HCT116 (cell line): Measurements from ENCODE around the gene TRA2A. TPM values are rescaled to one million over a fixed set of nuclear protein-coding genes. Genes with fewer than 3 reads are reported as not detected.

Experiments used
- ATAC-seq: fragments of 200-7000 bp; cut with Tn5 transposase; 2 replicates; pipeline ENCODE4 v1.9.1; 2020; ENCODE audit warnings: mild to moderate bottlenecking, moderate library complexity
- BruUV-seq: library from RNA; stranded (reverse); fragments of 400-500 nt; replicated peaks from 2 replicates; lab custom pipeline; 2021; lab: Mats Ljungman, UMichigan
- CTCF ChIA-PET: fragments of 300-600 bp; sonication (Branson Sonifier 250); formaldehyde crosslinking; loops from one replicate; lab custom pipeline; 2021; ENCODE audit warnings: antibody characterized with exemption; lab: Charles Lee
- POLR2A ChIA-PET: fragments of 300-600, 350-600 bp; sonication (Branson Sonifier 250); formaldehyde crosslinking; loops from one replicate; lab custom pipeline; 2021; ENCODE audit warnings: antibody characterized with exemption; lab: Charles Lee
- RAD21 ChIA-PET, 2 experiments: fragments of 300-600 bp; sonication (Branson Sonifier 250); formaldehyde crosslinking; loops; one replicate each; lab custom pipeline; 2023; ENCODE audit warnings: low total read pairs in 2 of 2; ENCODE audit not compliant: uncharacterized antibody in 2 of 2, unreplicated experiment in 2 of 2, low non-redundant PET in 1 of 2; lab: Charles Lee
- DNase-seq: peaks from one replicate; pipeline ENCODE4 v3.0.0-alpha.2; 2010; ENCODE audit warnings: low read depth, low spot score
- H2AFZ ChIP-seq: fragments of 200-600 bp; shearing (Covaris generic), sonication (generic); 2 replicates; pipeline ENCODE4 v1.6.1; 2017; ENCODE audit warnings: low read depth, mixed run types, mixed read lengths, antibody characterized with exemption, low read length; ENCODE audit not compliant: poor library complexity, severe bottlenecking
- H3K27ac ChIP-seq: 2 replicates; pipeline ENCODE4 v1.5.1; 2012; ENCODE audit warnings: low read depth, low read length
- H3K27me3 ChIP-seq: fragments of 200-600 bp; sonication (generic); 2 replicates; pipeline ENCODE4 v1.6.1; 2016; ENCODE audit warnings: mixed run types, low read length, mixed read lengths; ENCODE audit not compliant: insufficient read depth
- H3K36me3 ChIP-seq, 2 experiments: fragments of 200-500 bp in 1 of 2; fragments of 200-600 bp in 1 of 2; sonication (Bioruptor generic) in 1 of 2; sonication (generic) in 1 of 2; 2 replicates each; pipeline versions ENCODE4 v1.5.1 to v1.6.1; 2014 to 2016; ENCODE audit warnings: low read length in 2 of 2, inconsistent platforms in 1 of 2, mixed read lengths in 1 of 2, mixed run types in 1 of 2; ENCODE audit not compliant: insufficient read depth in 2 of 2, control insufficient read depth in 1 of 2
- H3K4me1 ChIP-seq, 2 experiments: fragments of 200-600 bp in 1 of 2; sonication (generic) in 1 of 2; 2 replicates each; pipeline versions ENCODE4 v1.5.1 to v1.6.1; 2012 to 2017; ENCODE audit warnings: low read length in 2 of 2, inconsistent platforms in 1 of 2, mild to moderate bottlenecking in 1 of 2, mixed read lengths in 1 of 2, mixed run types in 1 of 2, moderate library complexity in 1 of 2; ENCODE audit not compliant: insufficient read depth in 2 of 2, control insufficient read depth in 1 of 2
- H3K4me2 ChIP-seq: fragments of 200-600 bp; sonication (generic); 2 replicates; pipeline ENCODE4 v1.6.1; 2017; ENCODE audit warnings: mixed run types, low read length, mixed read lengths
- H3K4me3 ChIP-seq, 2 experiments: fragments of 200-600 bp in 1 of 2; sonication (generic) in 1 of 2; replicated peaks in 1 of 2; 2 replicates each; pipeline ENCODE4 v1.5.1; 2011 to 2016; ENCODE audit warnings: low read length in 2 of 2, control low read depth in 1 of 2, low read depth in 1 of 2, mild to moderate bottlenecking in 1 of 2, mixed read lengths in 1 of 2, mixed run types in 1 of 2
- H3K79me2 ChIP-seq: fragments of 200-600 bp; sonication (generic); 2 replicates; pipeline ENCODE4 v1.6.1; 2017; ENCODE audit warnings: mild to moderate bottlenecking, mixed run types, low read length, moderate library complexity, mixed read lengths; ENCODE audit not compliant: insufficient read depth
- H3K9ac ChIP-seq: fragments of 200-600 bp; sonication (generic); 2 replicates; pipeline ENCODE4 v1.6.1; 2016; ENCODE audit warnings: low read length, mixed read lengths
- H3K9me2 ChIP-seq: fragments of 200-600 bp; sonication (generic), shearing (Covaris generic); 2 replicates; pipeline ENCODE4 v1.6.1; 2017; ENCODE audit warnings: mixed run types, mild to moderate bottlenecking, moderate library complexity; ENCODE audit not compliant: insufficient read depth
- H3K9me3 ChIP-seq, 2 experiments: fragments of 200-500 bp in 1 of 2; fragments of 200-600 bp in 1 of 2; sonication (Bioruptor generic) in 1 of 2; sonication (generic) in 1 of 2; 2 replicates each; pipeline ENCODE4 v1.6.1; 2014 to 2017; ENCODE audit warnings: low read length in 2 of 2, mixed read lengths in 2 of 2, inconsistent platforms in 1 of 2, low read depth in 1 of 2, mild to moderate bottlenecking in 1 of 2, mixed run types in 1 of 2, moderate library complexity in 1 of 2; ENCODE audit not compliant: control insufficient read depth in 1 of 2, insufficient read depth in 1 of 2
- H4K20me1 ChIP-seq: fragments of 200-600 bp; sonication (generic), shearing (Covaris generic); 2 replicates; pipeline ENCODE4 v1.6.1; 2017; ENCODE audit warnings: mixed run types, mild to moderate bottlenecking, moderate library complexity; ENCODE audit not compliant: insufficient read depth
- ELF1 ChIP-seq: IDR thresholded peaks from 2 replicates; pipeline ENCODE4 v1.6.1; 2012; ENCODE audit warnings: low read depth, borderline replicate concordance
- EZH2 ChIP-seq: fragments of 200-600 bp; sonication (generic); IDR thresholded peaks from 2 replicates; pipeline ENCODE4 v1.6.1; 2017; ENCODE audit warnings: antibody characterized with exemption, mixed run types
- FOSL1 ChIP-seq: IDR thresholded peaks from 2 replicates; pipeline ENCODE4 v1.6.1; 2012; ENCODE audit warnings: low read depth
- JUND ChIP-seq: IDR thresholded peaks from 2 replicates; pipeline ENCODE4 v1.6.1; 2012
- RAD21 ChIP-seq: IDR thresholded peaks from 2 replicates; pipeline ENCODE4 v1.6.1; 2012; ENCODE audit warnings: low read depth, mild to moderate bottlenecking
- YY1 ChIP-seq: IDR thresholded peaks from 2 replicates; pipeline ENCODE4 v1.6.1; 2011; ENCODE audit warnings: low read length, low read depth, moderate library complexity, mild to moderate bottlenecking; ENCODE audit not compliant: insufficient replicate concordance; ENCODE audit errors: extremely low read depth
- ZNF274 ChIP-seq: fragments of 200-500 bp; sonication (Bioruptor generic); IDR thresholded peaks from 2 replicates; pipeline ENCODE4 v1.6.1; 2014; ENCODE audit warnings: mild to moderate bottlenecking, low read depth, low read length, inconsistent platforms
- intact Hi-C: fragments of 100-400 bp; cut with micrococcal nuclease; formaldehyde crosslinking; loops from 2 replicates; pipeline ENCODE4 v1.10.0; 2022
- total RNA-seq: library from RNA; stranded (reverse); gene quantifications from one replicate; pipeline ENCODE4 v1.2.1, GENCODE V29; 2021; ENCODE audit not compliant: unreplicated experiment
- TF ChIP-seq, protein P1 (sequence below): IDR thresholded peaks from 2 replicates; pipeline ENCODE4 v1.6.1; 2012; ENCODE audit warnings: low read depth

The TRA2A gene
- total RNA-seq, 1 experiment from 2014 or later: 122 TPM

DNA sequence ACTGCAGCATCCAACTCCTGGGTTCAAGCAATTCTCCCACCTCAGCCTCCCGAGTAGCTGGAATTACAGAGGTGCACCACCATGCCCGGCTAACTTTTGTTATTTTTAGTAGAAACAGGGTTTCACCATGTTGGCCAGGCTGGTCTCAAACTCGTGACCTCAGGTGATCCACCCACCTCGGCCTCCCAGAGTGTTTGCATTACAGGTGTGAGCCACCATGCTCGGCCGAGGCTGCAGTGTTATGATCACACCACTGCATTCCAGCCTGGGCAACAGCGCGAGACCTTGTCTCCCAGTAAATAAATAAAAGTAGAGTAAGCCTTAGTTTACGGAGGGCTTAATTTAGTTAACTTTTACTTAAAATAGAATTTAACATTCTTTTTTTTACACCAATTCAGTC is 37.8 kb downstream of the TRA2A start (continued):
- TF ChIP-seq, protein P1, sequence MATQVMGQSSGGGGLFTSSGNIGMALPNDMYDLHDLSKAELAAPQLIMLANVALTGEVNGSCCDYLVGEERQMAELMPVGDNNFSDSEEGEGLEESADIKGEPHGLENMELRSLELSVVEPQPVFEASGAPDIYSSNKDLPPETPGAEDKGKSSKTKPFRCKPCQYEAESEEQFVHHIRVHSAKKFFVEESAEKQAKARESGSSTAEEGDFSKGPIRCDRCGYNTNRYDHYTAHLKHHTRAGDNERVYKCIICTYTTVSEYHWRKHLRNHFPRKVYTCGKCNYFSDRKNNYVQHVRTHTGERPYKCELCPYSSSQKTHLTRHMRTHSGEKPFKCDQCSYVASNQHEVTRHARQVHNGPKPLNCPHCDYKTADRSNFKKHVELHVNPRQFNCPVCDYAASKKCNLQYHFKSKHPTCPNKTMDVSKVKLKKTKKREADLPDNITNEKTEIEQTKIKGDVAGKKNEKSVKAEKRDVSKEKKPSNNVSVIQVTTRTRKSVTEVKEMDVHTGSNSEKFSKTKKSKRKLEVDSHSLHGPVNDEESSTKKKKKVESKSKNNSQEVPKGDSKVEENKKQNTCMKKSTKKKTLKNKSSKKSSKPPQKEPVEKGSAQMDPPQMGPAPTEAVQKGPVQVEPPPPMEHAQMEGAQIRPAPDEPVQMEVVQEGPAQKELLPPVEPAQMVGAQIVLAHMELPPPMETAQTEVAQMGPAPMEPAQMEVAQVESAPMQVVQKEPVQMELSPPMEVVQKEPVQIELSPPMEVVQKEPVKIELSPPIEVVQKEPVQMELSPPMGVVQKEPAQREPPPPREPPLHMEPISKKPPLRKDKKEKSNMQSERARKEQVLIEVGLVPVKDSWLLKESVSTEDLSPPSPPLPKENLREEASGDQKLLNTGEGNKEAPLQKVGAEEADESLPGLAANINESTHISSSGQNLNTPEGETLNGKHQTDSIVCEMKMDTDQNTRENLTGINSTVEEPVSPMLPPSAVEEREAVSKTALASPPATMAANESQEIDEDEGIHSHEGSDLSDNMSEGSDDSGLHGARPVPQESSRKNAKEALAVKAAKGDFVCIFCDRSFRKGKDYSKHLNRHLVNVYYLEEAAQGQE: no peak
- TF ChIP-seq FOSL1 (no peak), ELF1 (no peak), ZNF274 (no peak), YY1 (no peak), JUND (no peak), EZH2 (no peak)

DNA sequence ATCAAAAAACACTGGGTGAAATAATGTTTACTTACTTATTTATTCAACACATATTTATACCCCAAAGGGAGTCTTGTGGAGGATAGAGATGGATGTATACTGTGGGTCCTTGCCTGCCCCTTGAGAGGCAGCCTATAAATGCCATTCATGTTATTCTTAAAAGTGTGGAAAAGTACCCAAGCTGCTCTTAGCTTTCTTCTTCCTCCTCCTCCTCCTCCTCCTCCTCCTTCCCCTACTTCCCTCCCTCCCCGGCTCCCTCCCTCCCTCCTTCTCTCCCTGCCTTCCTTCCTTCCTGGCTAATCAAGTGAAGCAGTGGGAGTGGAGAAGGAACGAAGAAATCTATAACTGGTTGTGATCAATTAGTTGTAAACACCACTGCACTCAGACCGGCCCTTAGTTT is 40.3 kb downstream of the TRA2A start:
- CTCF ChIA-PET: no interaction called here
- TF ChIP-seq RAD21: no peak
- TF ChIP-seq, all 23 proteins: peak for 0
- H3K4me3 ChIP-seq: no peak overlapping the region
- no peak overlapping the region for H3K9ac ChIP-seq
- no peaks in the 10 kb centered on the region for H3K4me1 ChIP-seq
- DNase-seq (no peak), ATAC-seq (no peak)
- no peaks in the 10 kb centered on the region for H3K79me2 ChIP-seq
- intact Hi-C loops: no loop called here
- no peaks in the 10 kb centered on the region for H3K27me3 ChIP-seq
- no peaks in the 10 kb centered on the region for H3K9me3 ChIP-seq
- BruUV-seq: no TSS peak
- ChIA-PET POLR2A (no interaction called here), RAD21 (no interaction called here)
- H3K36me3 ChIP-seq: no peaks in the 10 kb centered on the region
- no peak overlapping the region for H3K27ac ChIP-seq
- H2AFZ ChIP-seq: no peak overlapping the region
- no peak overlapping the region for H3K4me2 ChIP-seq
- no peaks in the 10 kb centered on the region for H3K9me2 ChIP-seq
- H4K20me1 ChIP-seq: no peaks in the 10 kb centered on the region
